CD14-positive monocyte (primary cell): Measurements from ENCODE around the gene USP48. TPM values are rescaled to one million over a fixed set of nuclear protein-coding genes. Genes with fewer than 3 reads are reported as not detected.

Source experiments
- DNase-seq, 3 donors: peaks; one replicate each; pipeline ENCODE4 v3.0.0-alpha.2; 2011 to 2022
- H2AFZ ChIP-seq: 2 replicates; pipeline ENCODE4 v1.6.0; 2012; ENCODE audit warnings: mild to moderate bottlenecking, low read depth, low read length, inconsistent platforms; ENCODE audit not compliant: insufficient read depth, poor library complexity, severe bottlenecking
- H3K27ac ChIP-seq, 2 donors: 1 replicate in 1 of 2; 2 replicates in 1 of 2; pipeline ENCODE4 v1.5.1; 2012 to 2013; ENCODE audit warnings: low read length in 2 of 2, control low read depth in 1 of 2, inconsistent platforms in 1 of 2, low read depth in 1 of 2, mild to moderate bottlenecking in 1 of 2
- H3K27me3 ChIP-seq, 2 donors: one replicate each; pipeline versions ENCODE4 v1.6.0 to v1.6.1; 2011 to 2013; ENCODE audit warnings: low read length in 2 of 2; ENCODE audit not compliant: control insufficient read depth in 2 of 2, insufficient read depth in 2 of 2
- H3K36me3 ChIP-seq, 2 donors: replicated peaks in 1 of 2; 1 replicate in 1 of 2; 2 replicates in 1 of 2; pipeline versions ENCODE4 v1.5.1 to v1.6.1; 2012 to 2013; ENCODE audit warnings: low read length in 2 of 2, control low read depth in 1 of 2, inconsistent platforms in 1 of 2, mild to moderate bottlenecking in 1 of 2; ENCODE audit not compliant: insufficient read depth in 2 of 2, control insufficient read depth in 1 of 2
- H3K4me1 ChIP-seq, 2 donors: 1 replicate in 1 of 2; 2 replicates in 1 of 2; pipeline versions ENCODE4 v1.5.1 to v1.6.1; 2012 to 2013; ENCODE audit warnings: low read length in 2 of 2, control low read depth in 1 of 2, inconsistent platforms in 1 of 2, mild to moderate bottlenecking in 1 of 2, moderate library complexity in 1 of 2; ENCODE audit not compliant: insufficient read depth in 2 of 2, control insufficient read depth in 1 of 2
- H3K4me2 ChIP-seq: replicated peaks from 2 replicates; pipeline ENCODE3; 2012; ENCODE audit warnings: low read length, moderate library complexity, mild to moderate bottlenecking; ENCODE audit not compliant: poor library complexity, severe bottlenecking; ENCODE audit errors: extremely low read depth
- H3K4me3 ChIP-seq, 3 experiments: fragments of 200-600 bp in 1 of 3; sonication (generic) in 1 of 3; replicated peaks in 1 of 3; 1 replicate in 2 of 3; 2 replicates in 1 of 3; pipeline ENCODE4 v1.5.1; 2011 to 2013; ENCODE audit warnings: low read length in 3 of 3, mild to moderate bottlenecking in 3 of 3, control low read depth in 2 of 3, low read depth in 2 of 3, inconsistent platforms in 1 of 3, moderate library complexity in 1 of 3
- H3K79me2 ChIP-seq: 2 replicates; pipeline ENCODE4 v1.6.0; 2012; ENCODE audit warnings: mild to moderate bottlenecking, control low read depth, inconsistent platforms, low read length, moderate library complexity; ENCODE audit not compliant: insufficient read depth
- H3K9ac ChIP-seq: 2 replicates; pipeline ENCODE4 v1.6.0; 2017; ENCODE audit warnings: low read length, mild to moderate bottlenecking; ENCODE audit not compliant: insufficient read depth, poor library complexity, severe bottlenecking
- H3K9me3 ChIP-seq, 2 donors: replicated peaks in 1 of 2; 1 replicate in 1 of 2; 2 replicates in 1 of 2; pipeline versions ENCODE4 v1.5.1 to v1.6.1; 2012 to 2013; ENCODE audit warnings: low read length in 2 of 2, control low read depth in 1 of 2; ENCODE audit not compliant: control insufficient read depth in 1 of 2, insufficient read depth in 1 of 2
- H4K20me1 ChIP-seq: 2 replicates; pipeline ENCODE4 v1.6.0; 2012; ENCODE audit warnings: mild to moderate bottlenecking, low read length, control low read depth, moderate library complexity; ENCODE audit not compliant: insufficient read depth
- H3K27ac Mint-ChIP-seq, 7 donors: one replicate each; pipeline ENCODE4 v1.8.0; 2020; ENCODE audit warnings: mild to moderate bottlenecking in 7 of 7, mixed read lengths in 7 of 7, moderate library complexity in 6 of 7, inconsistent platforms in 2 of 7
- H3K27me3 Mint-ChIP-seq, 3 donors: one replicate each; pipeline ENCODE4 v1.8.0; 2021 to 2022; ENCODE audit warnings: low read depth in 3 of 3, mild to moderate bottlenecking in 3 of 3, mixed read lengths in 3 of 3, moderate library complexity in 3 of 3, inconsistent platforms in 1 of 3
- H3K36me3 Mint-ChIP-seq, 2 donors: one replicate each; pipeline ENCODE4 v1.8.0; 2020; ENCODE audit warnings: mixed read lengths in 2 of 2, inconsistent platforms in 1 of 2, mild to moderate bottlenecking in 1 of 2
- H3K4me1 Mint-ChIP-seq: one replicate; pipeline ENCODE4 v1.8.0; 2020; ENCODE audit warnings: mild to moderate bottlenecking, mixed read lengths
- H3K4me3 Mint-ChIP-seq, 2 donors: one replicate each; pipeline ENCODE4 v1.8.0; 2020; ENCODE audit warnings: mild to moderate bottlenecking in 2 of 2, mixed read lengths in 2 of 2, moderate library complexity in 1 of 2
- H3K9me3 Mint-ChIP-seq, 7 donors: one replicate each; pipeline ENCODE4 v1.8.0; 2020 to 2022; ENCODE audit warnings: mixed read lengths in 7 of 7, mild to moderate bottlenecking in 6 of 7, moderate library complexity in 6 of 7, inconsistent platforms in 2 of 7
- CTCF ChIP-seq: fragments of 200-600 bp; IDR thresholded peaks from one replicate; pipeline ENCODE4 v1.8.0; 2022; ENCODE audit warnings: antibody characterized with exemption, mild to moderate bottlenecking
- WGBS: methylation state at CpG from one replicate; pipeline ENCODE4 v1.1.5; 2013; ENCODE audit warnings: missing lambda C conversion rate; ENCODE audit not compliant: insufficient coverage; 5-methylcytosine and 5-hydroxymethylcytosine counted together
- intact Hi-C, 2 donors: fragments of 100-400 bp; cut with micrococcal nuclease; formaldehyde crosslinking; loops; one replicate each; pipeline versions ENCODE4 v1.15.0 to v1.15.1; 2023
- polyA plus RNA-seq, 3 donors: library from polyadenylated mRNA; depleted of rRNA in 1 of 3; unstranded in 2 of 3; stranded (reverse) in 1 of 3; fragments of 300-500 nt in 2 of 3; fragments of >200 nt in 1 of 3; fragmentation: Illumina TruSeq in 2 of 3; gene quantifications; 1 replicate in 2 of 3; 2 replicates in 1 of 3; pipeline ENCODE4 v1.2.3, GENCODE V29; 2012 to 2021

The USP48 gene
- polyA plus RNA-seq, 3 donors: 26.5 to 40.2 (median 34.3) TPM

DNA sequence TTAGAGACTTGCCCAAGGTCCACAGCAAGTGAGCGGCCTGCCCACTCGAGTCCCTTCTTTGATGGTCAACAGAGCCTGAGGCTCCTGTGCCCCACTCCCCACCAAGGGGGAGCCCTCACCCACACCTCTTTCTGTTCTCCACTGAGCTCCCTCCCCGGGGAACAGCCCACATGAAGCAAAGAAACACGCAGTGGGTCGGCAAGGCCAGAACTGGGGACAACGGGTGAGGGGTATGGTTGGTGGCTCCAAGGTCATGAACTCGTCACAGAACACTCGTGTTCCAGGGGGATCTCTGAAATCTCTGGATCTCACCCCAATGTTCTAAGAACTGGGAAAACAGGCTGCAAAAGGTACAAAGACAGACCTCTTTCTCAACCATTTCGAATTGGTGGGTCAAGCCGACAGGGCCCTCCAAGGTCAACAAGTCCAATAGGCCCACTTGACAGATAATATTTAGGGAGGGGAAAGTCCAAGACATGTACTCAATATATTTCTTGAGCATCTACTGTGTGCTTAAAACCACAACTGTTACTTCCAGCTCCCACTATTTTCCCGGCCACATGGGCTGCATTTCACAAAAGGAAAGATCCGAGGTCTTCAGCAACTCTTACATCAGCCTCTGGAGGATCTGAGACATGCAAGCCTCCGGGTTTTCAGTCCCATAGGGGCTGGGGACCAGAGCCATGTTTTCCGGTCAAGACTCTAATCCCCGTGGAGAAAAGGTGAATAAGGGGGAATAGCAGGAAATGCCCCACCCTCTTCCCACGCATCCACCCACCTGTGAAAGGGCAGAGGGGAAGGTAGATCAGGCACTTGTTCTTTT is 112.7 kb downstream of the USP48 start:
- H3K79me2 ChIP-seq: no peaks in the 10 kb centered on the region
- Mint-ChIP-seq H3K27me3 (peaks cover 43 to 59% (median 49%) of the 10 kb centered on the region in 3 donors), H3K36me3 (no peaks in the 10 kb centered on the region), H3K4me3 (peak overlapping the region in 1 of 2 donors; percentile 84), H3K9me3 (peaks cover 0 to 5% (median 0%) of the 10 kb centered on the region in 7 donors), H3K4me1 (peaks cover 27% of the 10 kb centered on the region), H3K27ac (no peak overlapping the region)
- no peak overlapping the region for H3K27ac ChIP-seq
- H4K20me1 ChIP-seq: peaks cover 31% of the 10 kb centered on the region
- no peak overlapping the region for H3K9ac ChIP-seq
- no peak for TF ChIP-seq CTCF
- H3K4me3 ChIP-seq: peak overlapping the region in 1 of 3 experiments; percentile 67
- DNase-seq: no peak
- peaks cover 18 to 47% of the 10 kb centered on the region in 2 donors for H3K27me3 ChIP-seq
- peak overlapping the region; percentile 79 for H3K4me2 ChIP-seq
- peaks cover 0 to 6% of the 10 kb centered on the region in 2 donors for H3K9me3 ChIP-seq
- no peak overlapping the region for H2AFZ ChIP-seq
- intact Hi-C loops: no loop called here
- H3K4me1 ChIP-seq: peaks cover 21 to 25% of the 10 kb centered on the region in 2 donors
- peaks cover 0 to 2% of the 10 kb centered on the region in 2 donors for H3K36me3 ChIP-seq
- 74% methylated on average over 6 of the region's 16 CpGs for WGBS

DNA sequence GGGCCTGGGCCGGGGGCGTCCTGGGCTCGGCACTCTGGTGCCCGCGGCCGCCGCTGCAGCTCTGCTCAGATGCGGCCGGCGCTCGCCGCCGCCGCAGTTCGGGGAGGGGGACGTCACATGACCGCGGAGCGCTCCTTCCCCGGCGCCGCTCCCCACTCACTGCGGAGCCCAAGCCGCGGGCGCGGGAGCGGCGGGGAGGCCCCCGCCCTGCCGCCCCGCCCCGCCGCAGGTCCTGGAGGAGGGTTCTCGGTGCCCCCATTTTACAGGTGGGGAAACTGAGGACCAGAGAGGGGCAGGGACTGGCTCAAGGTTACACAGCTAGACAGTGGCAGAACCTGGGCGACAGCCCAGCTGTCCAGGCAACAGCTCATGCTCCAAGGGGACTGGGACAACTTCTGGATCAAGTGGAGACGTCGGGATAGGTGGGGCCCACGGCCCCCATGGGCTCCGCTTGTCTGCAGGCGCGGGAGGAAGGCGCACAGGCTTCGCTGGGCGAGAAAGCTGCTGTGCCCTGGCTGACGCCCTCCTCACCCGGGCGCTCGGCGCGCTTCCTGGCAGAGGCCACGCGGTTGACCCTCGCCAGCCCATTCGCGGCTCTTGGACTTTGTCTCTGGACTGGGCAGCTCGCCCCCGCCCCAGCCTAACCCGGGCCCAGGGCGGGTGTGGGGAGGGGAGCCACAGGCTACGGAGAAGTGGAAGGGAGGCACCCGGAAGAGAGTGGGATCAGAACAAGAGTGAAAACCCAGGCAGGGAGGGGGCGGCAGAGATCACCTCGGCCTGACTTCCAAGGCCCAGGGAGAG is 113.5 kb downstream of the USP48 start, which contains the start of gene RAP1GAP:
Gene RAP1GAP, minus strand, starts transcription at position 100 of the 801 bp plus-strand sequence. CDS start 49,325 bp downstream, outside the sequence.
- WGBS: under 1% methylated on average over 61 of the region's 64 CpGs
- H3K27me3 ChIP-seq: peaks cover 18 to 51% of the 10 kb centered on the region in 2 donors
- peak in 1 of 3 donors; percentile 7 for DNase-seq
- peaks cover 0 to 6% of the 10 kb centered on the region in 2 donors for H3K9me3 ChIP-seq
- no peak within 1 kb of the TSS for H3K27ac ChIP-seq
- H3K27me3 Mint-ChIP-seq: peaks cover 44 to 59% (median 50%) of the 10 kb centered on the region in 3 donors
- H3K36me3 Mint-ChIP-seq: no peaks in the 10 kb centered on the region
- H3K79me2 ChIP-seq: no peaks in the 10 kb centered on the region
- H3K4me2 ChIP-seq: peak within 1 kb of the TSS; percentile 79
- H3K27ac Mint-ChIP-seq: no peak within 1 kb of the TSS
- peak within 1 kb of the TSS in 2 of 3 experiments; percentile 25 to 67 for H3K4me3 ChIP-seq
- peaks cover 21 to 25% of the 10 kb centered on the region in 2 donors for H3K4me1 ChIP-seq
- H4K20me1 ChIP-seq: peaks cover 31% of the 10 kb centered on the region
- H3K9ac ChIP-seq: peak within 1 kb of the TSS; percentile 49
- H3K36me3 ChIP-seq: no peaks in the 10 kb centered on the region
- H2AFZ ChIP-seq: peak within 1 kb of the TSS; percentile 61
- peak within 1 kb of the TSS; percentile 70 to 84 for H3K4me3 Mint-ChIP-seq
- TF ChIP-seq CTCF: no peak
- H3K4me1 Mint-ChIP-seq: peaks cover 27% of the 10 kb centered on the region
- intact Hi-C loops: no loop called here
- H3K9me3 Mint-ChIP-seq: peaks cover 0 to 5% (median 0%) of the 10 kb centered on the region in 7 donors
